ENCODE data around the gene SCARF2. TPM values are rescaled to one million over a fixed set of nuclear protein-coding genes. Genes with fewer than 3 reads are reported as not detected.

The SCARF2 gene
- total RNA-seq, 1 donor from 2014 or later: 133 TPM

- Histone ChIP-seq H3K27me3 (no peaks in the 10 kb centered on the region), H3K4me1 (no peaks in the 10 kb centered on the region), H3K9me3 (no peaks in the 10 kb centered on the region), H3K4me3 (no peak overlapping the region), H3K27ac (no peak overlapping the region), H3K36me3 (peaks cover 23 to 57% of the 10 kb centered on the region in 2 donors)
- no peak for TF ChIP-seq CTCF (IDR thresholded peaks at IDR 0.05)
- no peak for DNase-seq (ENCODE audit: low spot score in 2 of 2)
- intact Hi-C loops (cut with DNase I): no loop called here
These were observed 33.9 kb downstream of the SCARF2 start for GRCh38 chr22:20403779-20404140.

- intact Hi-C loops (cut with DNase I): no loop called here
- no peaks in the 10 kb centered on the region for H3K9me3 ChIP-seq
- no peaks in the 10 kb centered on the region for H3K27me3 ChIP-seq
- H3K4me1 ChIP-seq: no peaks in the 10 kb centered on the region
- no peak for TF ChIP-seq CTCF (IDR thresholded peaks at IDR 0.05)
- H3K27ac ChIP-seq: no peak overlapping the region
- DNase-seq (ENCODE audit: low spot score in 2 of 2): peak in 1 of 2 donors; percentile 35
- H3K36me3 ChIP-seq: peaks cover 23 to 57% of the 10 kb centered on the region in 2 donors
- no peak overlapping the region for H3K4me3 ChIP-seq
These were observed 34.5 kb downstream of the SCARF2 start for GRCh38 chr22:20402960-20403778.

DNA sequence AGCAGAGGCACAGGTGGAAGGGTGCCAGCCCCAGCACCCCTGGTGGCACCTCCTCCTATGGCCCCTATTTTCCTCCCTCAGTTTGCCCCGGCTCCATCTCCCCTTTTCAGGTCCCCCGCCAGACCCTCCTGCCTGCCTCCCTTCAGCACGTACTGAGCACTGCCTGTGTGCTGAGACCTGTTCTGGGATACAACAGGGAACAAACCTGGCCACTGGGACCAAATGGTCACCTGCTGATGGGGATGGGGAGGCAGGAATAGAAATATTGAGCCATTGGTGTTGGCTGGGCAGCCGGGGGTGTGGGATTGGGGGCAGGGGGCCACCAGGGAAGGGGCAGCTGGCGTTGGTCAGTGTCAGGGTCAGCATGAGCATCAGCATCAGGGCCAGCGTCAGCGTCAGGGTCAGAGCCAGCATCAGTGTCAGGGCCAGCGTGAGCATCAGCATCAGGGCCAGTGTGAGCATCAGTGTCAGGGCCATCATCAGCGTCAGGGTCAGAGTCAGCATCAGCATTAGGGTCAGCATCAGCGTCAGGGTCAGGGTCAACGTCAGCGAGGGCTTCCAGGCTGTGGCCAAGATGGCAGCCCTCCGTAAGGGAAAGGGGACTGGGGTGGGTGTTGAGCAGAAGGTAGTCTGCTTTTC is 36.1 kb downstream of the SCARF2 start:
- Histone ChIP-seq H3K27me3 (no peaks in the 10 kb centered on the region), H3K4me1 (no peaks in the 10 kb centered on the region), H3K4me3 (no peak overlapping the region), H3K9me3 (no peaks in the 10 kb centered on the region), H3K27ac (no peak overlapping the region), H3K36me3 (peaks cover 21 to 42% of the 10 kb centered on the region in 2 donors)
- TF ChIP-seq CTCF (IDR thresholded peaks at IDR 0.05): no peak
- intact Hi-C loops (cut with DNase I): no loop called here
- DNase-seq (ENCODE audit: low spot score in 2 of 2): peak in 1 of 2 donors; percentile 57

DNA sequence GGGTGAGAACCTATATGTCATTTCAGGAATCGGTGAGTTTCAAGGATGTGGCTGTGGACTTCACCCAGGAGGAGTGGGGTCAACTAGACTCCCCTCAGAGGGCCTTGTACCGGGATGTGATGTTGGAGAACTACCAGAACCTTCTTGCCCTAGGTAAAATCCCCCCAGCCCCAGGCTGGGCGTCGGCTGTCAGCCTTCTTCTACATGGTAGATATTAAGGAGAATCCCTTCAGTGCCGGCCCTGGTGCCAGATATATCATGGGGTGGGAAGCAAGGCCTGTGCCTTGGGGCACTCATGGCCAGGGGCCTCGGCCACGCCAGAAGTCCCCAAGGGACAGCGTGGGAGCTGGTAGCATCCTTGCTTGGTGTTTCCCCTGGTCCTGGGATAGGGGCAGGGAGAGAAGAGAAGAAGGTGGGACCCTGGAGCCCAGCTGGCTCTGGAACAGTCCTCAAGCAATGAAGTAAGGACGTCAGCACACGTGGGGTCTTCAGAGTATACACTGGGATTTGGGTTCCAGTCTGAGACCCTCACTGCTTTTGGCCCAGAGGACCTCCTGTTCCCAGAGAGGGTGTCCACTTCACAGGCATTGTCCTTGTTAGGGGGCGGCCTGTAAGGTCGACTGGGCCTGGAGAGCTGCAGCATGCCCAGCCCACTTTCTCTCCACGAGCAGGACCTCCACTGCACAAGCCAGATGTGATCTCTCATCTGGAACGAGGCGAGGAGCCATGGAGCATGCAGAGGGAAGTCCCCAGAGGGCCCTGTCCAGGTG is 36.8 kb downstream of the SCARF2 start:
- Histone ChIP-seq H3K27ac (no peak overlapping the region), H3K9me3 (no peaks in the 10 kb centered on the region), H3K4me1 (no peaks in the 10 kb centered on the region), H3K36me3 (peaks cover 14 to 35% of the 10 kb centered on the region in 2 donors), H3K27me3 (no peaks in the 10 kb centered on the region), H3K4me3 (no peak overlapping the region)
- peak in 1 of 2 donors; percentile 45 for DNase-seq (ENCODE audit: low spot score in 2 of 2)
- intact Hi-C loops (cut with DNase I): no loop called here
- TF ChIP-seq CTCF (IDR thresholded peaks at IDR 0.05): no peak

- TF ChIP-seq CTCF (IDR thresholded peaks at IDR 0.05): no peak
- H3K4me3 ChIP-seq: no peak overlapping the region
- intact Hi-C loops (cut with DNase I): no loop called here
- H3K36me3 ChIP-seq: peaks cover 8 to 27% of the 10 kb centered on the region in 2 donors
- no peak for DNase-seq (ENCODE audit: low spot score in 2 of 2)
- H3K9me3 ChIP-seq: no peaks in the 10 kb centered on the region
- no peak overlapping the region for H3K27ac ChIP-seq
- H3K27me3 ChIP-seq: no peaks in the 10 kb centered on the region
- H3K4me1 ChIP-seq: peaks cover 0 to 7% of the 10 kb centered on the region in 2 donors
These were observed 37.6 kb downstream of the SCARF2 start for GRCh38 chr22:20399866-20400605.
